Mesenchymal stem cell (in vitro differentiated cells and primary cell): Measurements from ENCODE around the gene PHKB.

Source experiments
- DNase-seq: peaks from one replicate; pipeline ENCODE4 v3.0.0-alpha.2; 2013
- H2AFZ ChIP-seq: one replicate; pipeline ENCODE4 v1.6.1; 2013; ENCODE audit warnings: low read depth, mild to moderate bottlenecking, control low read depth, inconsistent platforms, low read length, moderate library complexity
- H2AK5ac ChIP-seq: 2 replicates; pipeline ENCODE4 v1.6.1; 2013; ENCODE audit warnings: low read length, moderate library complexity, mild to moderate bottlenecking, inconsistent platforms; ENCODE audit not compliant: severe bottlenecking
- H2BK120ac ChIP-seq: one replicate; pipeline ENCODE4 v1.6.1; 2013; ENCODE audit warnings: low read depth, mild to moderate bottlenecking, inconsistent platforms, low read length, moderate library complexity
- H2BK12ac ChIP-seq, 2 experiments: one replicate each; pipeline ENCODE4 v1.6.1; 2013; ENCODE audit warnings: inconsistent platforms in 2 of 2, low read length in 2 of 2, mild to moderate bottlenecking in 2 of 2, moderate library complexity in 2 of 2, control low read depth in 1 of 2
- H2BK15ac ChIP-seq: one replicate; pipeline ENCODE4 v1.6.1; 2013; ENCODE audit warnings: mild to moderate bottlenecking, low read depth, inconsistent platforms; ENCODE audit not compliant: poor library complexity, severe bottlenecking
- H2BK5ac ChIP-seq: 2 replicates; pipeline ENCODE4 v1.6.1; 2013; ENCODE audit warnings: low read depth, mild to moderate bottlenecking, low read length, control low read depth, inconsistent platforms; ENCODE audit not compliant: poor library complexity, severe bottlenecking
- H3K14ac ChIP-seq, 2 experiments: one replicate each; pipeline ENCODE4 v1.6.1; 2013; ENCODE audit warnings: inconsistent platforms in 2 of 2, low read length in 2 of 2, control low read depth in 1 of 2, mild to moderate bottlenecking in 1 of 2, moderate library complexity in 1 of 2
- H3K18ac ChIP-seq, 2 experiments: one replicate each; pipeline ENCODE4 v1.6.1; 2013; ENCODE audit warnings: inconsistent platforms in 2 of 2, low read length in 2 of 2, control low read depth in 1 of 2, low read depth in 1 of 2, mild to moderate bottlenecking in 1 of 2
- H3K23ac ChIP-seq, 2 experiments: one replicate each; pipeline ENCODE4 v1.6.1; 2013; ENCODE audit warnings: inconsistent platforms in 2 of 2, low read length in 2 of 2, mild to moderate bottlenecking in 2 of 2, moderate library complexity in 2 of 2, control low read depth in 1 of 2
- H3K27ac ChIP-seq: 2 replicates; pipeline ENCODE4 v1.5.1; 2013; ENCODE audit warnings: mild to moderate bottlenecking, moderate library complexity, low read length, control low read depth, inconsistent platforms; ENCODE audit not compliant: poor library complexity, severe bottlenecking
- H3K27me3 ChIP-seq, 2 experiments: 2 replicates each; pipeline versions ENCODE4 v1.6.1 to v1.7.0; 2013; ENCODE audit warnings: low read length in 2 of 2, mild to moderate bottlenecking in 2 of 2, moderate library complexity in 2 of 2, control low read depth in 1 of 2, inconsistent platforms in 1 of 2; ENCODE audit not compliant: control insufficient read depth in 1 of 2, insufficient read depth in 1 of 2
- H3K36me3 ChIP-seq, 2 experiments: 2 replicates each; pipeline versions ENCODE4 v1.6.1 to v1.7.0; 2013; ENCODE audit warnings: low read length in 2 of 2, control low read depth in 1 of 2, inconsistent platforms in 1 of 2, low read depth in 1 of 2, mild to moderate bottlenecking in 1 of 2; ENCODE audit not compliant: insufficient read depth in 2 of 2, control insufficient read depth in 1 of 2
- H3K4ac ChIP-seq, 2 experiments: one replicate each; pipeline ENCODE4 v1.6.1; 2013; ENCODE audit warnings: inconsistent platforms in 2 of 2, low read length in 2 of 2, mild to moderate bottlenecking in 2 of 2, moderate library complexity in 2 of 2, control low read depth in 1 of 2, low read depth in 1 of 2
- H3K4me1 ChIP-seq: 2 replicates; pipeline ENCODE4 v1.6.1; 2013; ENCODE audit warnings: low read depth, low read length, control low read depth; ENCODE audit not compliant: control insufficient read depth, insufficient read depth
- H3K4me2 ChIP-seq: 2 replicates; pipeline ENCODE4 v1.6.1; 2013; ENCODE audit warnings: low read length, mild to moderate bottlenecking, inconsistent platforms; ENCODE audit not compliant: poor library complexity, severe bottlenecking
- H3K4me3 ChIP-seq, 2 experiments: 2 replicates each; pipeline versions ENCODE4 v1.5.1 to v1.7.0; 2013; ENCODE audit warnings: low read length in 2 of 2, mild to moderate bottlenecking in 2 of 2, control low read depth in 1 of 2, low read depth in 1 of 2; ENCODE audit not compliant: insufficient read depth in 1 of 2
- H3K79me1 ChIP-seq: replicated peaks from 2 replicates; pipeline ENCODE4 v1.6.1; 2013; ENCODE audit warnings: mild to moderate bottlenecking, control low read depth, low read length, inconsistent platforms; ENCODE audit not compliant: poor library complexity, severe bottlenecking
- H3K9ac ChIP-seq: 2 replicates; pipeline ENCODE4 v1.7.0; 2013; ENCODE audit warnings: mild to moderate bottlenecking, low read length, moderate library complexity
- H3K9me3 ChIP-seq: 2 replicates; pipeline ENCODE4 v1.7.0; 2013; ENCODE audit warnings: mild to moderate bottlenecking, low read length; ENCODE audit not compliant: control insufficient read depth
- H4K8ac ChIP-seq: one replicate; pipeline ENCODE4 v1.6.1; 2013; ENCODE audit warnings: inconsistent platforms, mild to moderate bottlenecking, low read length, moderate library complexity
- H4K91ac ChIP-seq: one replicate; pipeline ENCODE4 v1.6.1; 2013; ENCODE audit warnings: mild to moderate bottlenecking, low read length, inconsistent platforms
- WGBS: methylation state at CpG from one replicate; pipeline ENCODE4 v1.1.7; 2013; ENCODE audit warnings: mixed read lengths; 5-methylcytosine and 5-hydroxymethylcytosine counted together

PHKB gene

GRCh38 chr16:47644166-47644565 lies 183.0 kb downstream of the PHKB start:
- no peak overlapping the region for H3K18ac ChIP-seq
- no peak overlapping the region for H2AK5ac ChIP-seq
- no peak overlapping the region for H3K23ac ChIP-seq
- no peak overlapping the region for H4K91ac ChIP-seq
- H3K14ac ChIP-seq = no peak overlapping the region
- H3K9me3 ChIP-seq = no peaks in the 10 kb centered on the region
- H3K79me1 ChIP-seq = no peaks in the 10 kb centered on the region
- no peak overlapping the region for H3K9ac ChIP-seq
- H3K4me2 ChIP-seq = no peak overlapping the region
- no peak overlapping the region for H2AFZ ChIP-seq
- H3K36me3 ChIP-seq = peaks cover 3 to 22% of the 10 kb centered on the region in 2 experiments
- no peak overlapping the region for H4K8ac ChIP-seq
- WGBS = no CpG with 5 or more reads among the region's 2 CpGs
- no peaks in the 10 kb centered on the region for H3K27me3 ChIP-seq
- no peak overlapping the region for H3K4ac ChIP-seq
- peak overlapping the region; percentile 85 for H3K27ac ChIP-seq
- no peak overlapping the region for H3K4me3 ChIP-seq
- H2BK15ac ChIP-seq = no peak overlapping the region
- DNase-seq = peak; percentile 76
- H3K4me1 ChIP-seq = peaks cover 2% of the 10 kb centered on the region
- no peak overlapping the region for H2BK120ac ChIP-seq
- H2BK5ac ChIP-seq = no peak overlapping the region
- H2BK12ac ChIP-seq = no peak overlapping the region

GRCh38 chr16:47644661-47645060 lies 183.5 kb downstream of the PHKB start:
- Histone ChIP-seq H3K4me3 (no peak overlapping the region), H3K9me3 (no peaks in the 10 kb centered on the region), H3K79me1 (no peaks in the 10 kb centered on the region), H4K8ac (no peak overlapping the region), H4K91ac (no peak overlapping the region), H3K9ac (no peak overlapping the region), H2BK120ac (no peak overlapping the region), H2BK12ac (no peak overlapping the region), H3K4me2 (no peak overlapping the region), H3K36me3 (peaks cover 3 to 25% of the 10 kb centered on the region in 2 experiments), H3K14ac (no peak overlapping the region), H3K4me1 (peaks cover 2% of the 10 kb centered on the region), H3K27ac (no peak overlapping the region), H3K18ac (no peak overlapping the region), H2AFZ (no peak overlapping the region), H2AK5ac (no peak overlapping the region), H3K4ac (no peak overlapping the region), H2BK5ac (no peak overlapping the region), H2BK15ac (no peak overlapping the region), H3K27me3 (no peaks in the 10 kb centered on the region), H3K23ac (no peak overlapping the region)
- peak; percentile 8 for DNase-seq

GRCh38 chr16:47646914-47647313 lies 185.8 kb downstream of the PHKB start:
- Histone ChIP-seq H3K27me3 (no peaks in the 10 kb centered on the region), H3K36me3 (peaks cover 3 to 39% of the 10 kb centered on the region in 2 experiments), H3K4me1 (peaks cover 2% of the 10 kb centered on the region), H3K14ac (no peak overlapping the region), H3K18ac (no peak overlapping the region), H2BK120ac (no peak overlapping the region), H4K8ac (no peak overlapping the region), H2BK12ac (no peak overlapping the region), H3K27ac (no peak overlapping the region), H3K9ac (no peak overlapping the region), H3K79me1 (peaks cover 2% of the 10 kb centered on the region), H2BK5ac (no peak overlapping the region), H3K4me3 (no peak overlapping the region), H3K4me2 (no peak overlapping the region), H3K9me3 (no peaks in the 10 kb centered on the region), H2AK5ac (no peak overlapping the region), H3K23ac (no peak overlapping the region), H3K4ac (no peak overlapping the region), H2AFZ (no peak overlapping the region), H2BK15ac (no peak overlapping the region), H4K91ac (no peak overlapping the region)
- DNase-seq = no peak
- 97% methylated on average over 4 of the region's 4 CpGs for WGBS

- Histone ChIP-seq H3K27me3 (no peaks in the 10 kb centered on the region), H3K79me1 (peaks cover 3% of the 10 kb centered on the region), H3K14ac (no peak overlapping the region), H2BK15ac (no peak overlapping the region), H3K9ac (no peak overlapping the region), H2AFZ (no peak overlapping the region), H2BK5ac (no peak overlapping the region), H2AK5ac (no peak overlapping the region), H3K18ac (no peak overlapping the region), H3K4ac (no peak overlapping the region), H4K91ac (no peak overlapping the region), H3K9me3 (no peaks in the 10 kb centered on the region), H3K4me2 (no peak overlapping the region), H3K23ac (no peak overlapping the region), H2BK120ac (no peak overlapping the region), H3K4me1 (no peaks in the 10 kb centered on the region), H3K36me3 (peaks cover 6 to 62% of the 10 kb centered on the region in 2 experiments), H2BK12ac (no peak overlapping the region), H3K4me3 (no peak overlapping the region), H4K8ac (no peak overlapping the region), H3K27ac (no peak overlapping the region)
- 95% methylated on average over 1 of the region's 3 CpGs for WGBS
- no peak for DNase-seq
These were observed 195.9 kb downstream of the PHKB start for GRCh38 chr16:47657032-47657431.
